Islet of Langerhans (tissue), 1 donor: ENCODE results near the gene BLNK.

Experiments
- FAIRE-seq: peaks from one replicate; lab custom pipeline; 2011; peaks lifted over from hg19 to GRCh38; lab: Jason Lieb, UNC

BLNK gene

GRCh38 chr10:96261930-96262329 is 9.4 kb downstream of the BLNK start:
- FAIRE-seq = no peak

GRCh38 chr10:96261132-96261531 is 10.2 kb downstream of the BLNK start:
- FAIRE-seq = no peak

GRCh38 chr10:96260014-96260413 is 11.4 kb downstream of the BLNK start:
- FAIRE-seq = no peak

GRCh38 chr10:96259150-96259549 is 12.2 kb downstream of the BLNK start:
- FAIRE-seq = no peak

GRCh38 chr10:96257944-96258343 is 13.4 kb downstream of the BLNK start:
- FAIRE-seq = no peak

GRCh38 chr10:96255549-96256333 is 15.6 kb downstream of the BLNK start:
- no peak for FAIRE-seq

GRCh38 chr10:96254976-96255375 is 16.4 kb downstream of the BLNK start:
- FAIRE-seq = no peak

- no peak for FAIRE-seq
Measured at GRCh38 chr10:96252730-96253129, 18.6 kb downstream of the BLNK start.

- no peak for FAIRE-seq
Measured at GRCh38 chr10:96250349-96250748, 21.0 kb downstream of the BLNK start.

GRCh38 chr10:96249264-96249663 is 22.1 kb downstream of the BLNK start:
- FAIRE-seq = no peak

- FAIRE-seq = no peak
Measured at GRCh38 chr10:96244354-96244753, 27.0 kb downstream of the BLNK start.

- no peak for FAIRE-seq
Measured at GRCh38 chr10:96243296-96243695, 28.1 kb downstream of the BLNK start.

- no peak for FAIRE-seq
Measured at GRCh38 chr10:96242822-96243221, 28.5 kb downstream of the BLNK start.

GRCh38 chr10:96238646-96239623 is 32.4 kb downstream of the BLNK start:
- no peak for FAIRE-seq

- FAIRE-seq = no peak
Measured at GRCh38 chr10:96236876-96237275, 34.5 kb downstream of the BLNK start.

- no peak for FAIRE-seq
Measured at GRCh38 chr10:96236090-96236478, 35.3 kb downstream of the BLNK start.

GRCh38 chr10:96235326-96236089 is 35.9 kb downstream of the BLNK start:
- FAIRE-seq = no peak

GRCh38 chr10:96233959-96234358 is 37.4 kb downstream of the BLNK start:
- no peak for FAIRE-seq

GRCh38 chr10:96230527-96230926 is 40.8 kb downstream of the BLNK start:
- no peak for FAIRE-seq

- FAIRE-seq = no peak
Measured at GRCh38 chr10:96229568-96230030, 41.8 kb downstream of the BLNK start.

- no peak for FAIRE-seq
Measured at GRCh38 chr10:96228408-96228994, 42.9 kb downstream of the BLNK start.

GRCh38 chr10:96227206-96227605 is 44.2 kb downstream of the BLNK start:
- FAIRE-seq = no peak
